Aorta (tissue), 5 donors: ENCODE data around the gene COL7A1. TPM values are rescaled to one million over a fixed set of nuclear protein-coding genes. Genes with fewer than 3 reads are reported as not detected.

Experiments
- ATAC-seq: fragments of 200-7000 bp; cut with Tn5 transposase; one replicate; pipeline ENCODE4 v1.9.1; 2022; ENCODE audit warnings: moderate library complexity; ENCODE audit not compliant: low FRiP score
- DNase-seq, 2 donors: peaks; one replicate each; pipeline ENCODE4 v3.0.0-alpha.2; 2020
- H3K27ac ChIP-seq, 2 donors: one replicate each; pipeline ENCODE4 v1.5.1; 2013; ENCODE audit warnings: low read length in 2 of 2, mild to moderate bottlenecking in 2 of 2, moderate library complexity in 2 of 2, control low read depth in 1 of 2, inconsistent platforms in 1 of 2, low read depth in 1 of 2
- H3K27me3 ChIP-seq, 2 donors: one replicate each; pipeline ENCODE4 v1.6.1; 2013; ENCODE audit warnings: control low read depth in 1 of 2, low read length in 1 of 2, mild to moderate bottlenecking in 1 of 2, moderate library complexity in 1 of 2; ENCODE audit not compliant: insufficient read depth in 2 of 2, control insufficient read depth in 1 of 2
- H3K36me3 ChIP-seq, 2 donors: one replicate each; pipeline ENCODE4 v1.6.1; 2013; ENCODE audit warnings: control low read depth in 1 of 2, low read length in 1 of 2, mild to moderate bottlenecking in 1 of 2; ENCODE audit not compliant: insufficient read depth in 2 of 2, control insufficient read depth in 1 of 2
- H3K4me1 ChIP-seq, 2 donors: one replicate each; pipeline ENCODE4 v1.6.1; 2013; ENCODE audit warnings: low read length in 2 of 2, control low read depth in 1 of 2, mild to moderate bottlenecking in 1 of 2, moderate library complexity in 1 of 2; ENCODE audit not compliant: insufficient read depth in 2 of 2, control insufficient read depth in 1 of 2
- H3K4me3 ChIP-seq, 2 donors: one replicate each; pipeline ENCODE4 v1.5.1; 2013; ENCODE audit warnings: low read length in 2 of 2, control low read depth in 1 of 2, mild to moderate bottlenecking in 1 of 2
- H3K9me3 ChIP-seq: one replicate; pipeline ENCODE4 v1.6.1; 2013; ENCODE audit warnings: mild to moderate bottlenecking, low read length; ENCODE audit not compliant: control insufficient read depth
- WGBS, 2 donors: extraction: QIAGEN DNeasy Blood & Tissue Kit; methylation state at CpG; one replicate each; pipeline ENCODE4 v1.1.7; 2013; 5-methylcytosine and 5-hydroxymethylcytosine counted together
- intact Hi-C, 2 donors: fragments of 100-400 bp; cut with DNase I; formaldehyde crosslinking; loops; one replicate each; pipeline versions ENCODE4 v1.14.2 to v1.15.0; 2022
- long read RNA-seq, 2 donors: library from polyadenylated mRNA; unstranded; transcript quantifications; one replicate each; pipeline ENCODE4 v2.0.0, GENCODE V29; 2020 to 2021
- polyA plus RNA-seq, 2 donors: library from polyadenylated mRNA; stranded (reverse); fragments of 200-250 nt; gene quantifications; one replicate each; pipeline ENCODE4 v1.2.3, GENCODE V29; 2013
- total RNA-seq, 2 donors: library from RNA; stranded (reverse); fragmentation: NEBNext Ultra II Directional; extraction: Animal tissue kit (Norgen Biotek cat#: 25700); gene quantifications; one replicate each; pipeline ENCODE4 v1.2.1, GENCODE V29; 2021
- donor health status: healthy with polysubstance abuse.
- donor health status: Bipolar disorder and iron deficiency.
- donor health status: DM: no; HTN: no; CAD: no.
- donor health status: DM: no; HTN: no; CAD: no.
- donor health status: DM: yes; HTN: yes; CAD: no.

COL7A1 gene
- total RNA-seq (1 to 10 TPM; 5.4 to 6.7 TPM), polyA plus RNA-seq (100 to 1,000 TPM in 1 of 2 donors, 1 to 10 TPM in 1; 3.9 to 217 TPM)
- long read RNA-seq, donor 1, partial matches to known transcripts: 4 of 4 reads
- long read RNA-seq, donor 1, other reads (novel, unspliced or antisense): 0 of 4 reads
- long read RNA-seq, donor 2, partial matches to known transcripts: 4 of 6 reads
- long read RNA-seq, donor 2, other reads (novel, unspliced or antisense): 2 of 6 reads

DNA sequence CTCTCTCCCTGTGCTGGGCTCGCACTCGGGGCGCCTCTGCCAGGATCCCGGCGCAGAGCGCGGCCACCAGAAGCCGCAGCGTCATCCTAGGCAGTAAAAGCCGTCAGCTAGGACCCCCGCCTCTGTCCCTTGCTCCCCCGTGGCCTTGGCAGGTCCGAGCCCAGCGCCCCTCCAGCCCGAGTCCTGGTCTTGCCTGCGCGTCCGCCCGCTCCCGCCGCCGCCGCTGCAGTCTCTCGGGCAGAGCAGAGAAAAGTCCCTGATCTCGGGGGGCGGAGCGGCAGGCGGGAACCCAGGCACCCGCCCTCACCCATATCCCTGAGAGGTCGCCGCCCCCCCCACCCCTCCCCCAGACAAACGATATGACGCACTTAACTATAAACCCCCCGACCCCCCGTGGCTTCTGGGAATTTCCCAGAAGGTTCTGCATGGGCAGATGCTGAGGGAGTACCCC is at the start of gene COL7A1:
COL7A1 (minus strand) TSS at position 255 of the 451 bp plus-strand sequence; CDS start at position 85, 170 bp downstream.
- peak within 1 kb of the TSS in 1 of 2 donors; percentile 17 for H3K4me3 ChIP-seq
- 2 to 4% methylated on average over 28 to 35 of the region's 35 CpGs for WGBS, 2 donors
- H3K36me3 ChIP-seq: no peaks in the 10 kb centered on the region
- DNase-seq (no peak), ATAC-seq (no peak)
- H3K27ac ChIP-seq: no peak within 1 kb of the TSS
- H3K4me1 ChIP-seq: no peaks in the 10 kb centered on the region
- H3K9me3 ChIP-seq: no peaks in the 10 kb centered on the region
- no peaks in the 10 kb centered on the region for H3K27me3 ChIP-seq
- intact Hi-C loops: loop anchor here (5.0 kb wide), 2 partner anchors 38 to 42 kb away; partner anchors contain the start of genes PFKFB4 (in 1 of the 2) and SLC26A6 (in 1 of the 2)

DNA sequence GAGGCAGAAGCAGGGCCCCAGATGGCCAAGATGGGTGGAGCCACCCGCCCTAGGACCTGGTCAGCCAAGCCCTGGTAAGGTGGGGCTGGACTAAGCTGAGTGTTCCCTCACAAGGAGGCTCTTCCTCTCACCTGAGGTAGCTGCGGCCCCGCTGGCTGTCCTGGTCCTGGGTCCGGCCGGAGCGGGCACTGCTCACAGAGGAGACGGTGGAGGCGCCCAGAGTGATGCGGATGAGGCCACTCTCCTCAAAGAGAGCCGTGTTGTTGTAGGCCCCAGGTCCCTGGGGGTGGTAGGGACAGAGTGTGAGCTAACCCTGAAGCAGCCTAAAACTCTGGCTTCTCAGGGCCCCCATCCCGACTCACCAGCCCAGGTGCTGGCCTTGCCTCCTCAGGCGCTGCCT is 47.5 kb upstream of the COL7A1 start:
- no peaks in the 10 kb centered on the region for H3K27me3 ChIP-seq
- no peak overlapping the region for H3K27ac ChIP-seq
- ATAC-seq (no peak), DNase-seq (no peak)
- intact Hi-C loops: no loop called here
- no peaks in the 10 kb centered on the region for H3K9me3 ChIP-seq
- H3K4me3 ChIP-seq: no peak overlapping the region
- WGBS, 2 donors: 90 to 92% methylated on average over 12 of the region's 12 CpGs
- H3K4me1 ChIP-seq: no peaks in the 10 kb centered on the region
- no peaks in the 10 kb centered on the region for H3K36me3 ChIP-seq

DNA sequence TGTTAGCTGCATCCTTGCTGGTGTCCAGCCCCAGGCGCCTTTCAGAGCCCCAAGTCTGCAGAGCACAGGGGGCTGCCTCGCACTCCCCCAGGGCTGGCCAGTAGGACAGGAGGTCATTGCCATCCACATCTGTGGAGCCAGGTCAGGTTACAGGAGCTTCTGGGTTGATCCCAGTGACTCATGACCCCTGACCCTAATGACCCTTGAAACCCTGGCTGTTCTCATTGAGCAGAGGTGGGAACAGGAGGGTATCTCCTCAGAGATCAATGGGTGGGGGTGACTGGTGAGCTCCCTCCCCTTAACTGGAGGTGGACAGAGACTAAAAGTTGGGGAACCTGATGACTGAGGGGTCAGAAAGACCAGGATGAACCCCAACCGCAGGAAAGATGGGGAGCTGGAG is 46.3 kb upstream of the COL7A1 start:
- intact Hi-C loops: no loop called here
- no peaks in the 10 kb centered on the region for H3K27me3 ChIP-seq
- no peaks in the 10 kb centered on the region for H3K4me1 ChIP-seq
- no peak overlapping the region for H3K4me3 ChIP-seq
- DNase-seq: no peak
- no peak overlapping the region for H3K27ac ChIP-seq
- H3K9me3 ChIP-seq: no peaks in the 10 kb centered on the region
- no peaks in the 10 kb centered on the region for H3K36me3 ChIP-seq
- no peak for ATAC-seq
- WGBS, 2 donors: 90 to 93% methylated on average over 3 of the region's 3 CpGs

DNA sequence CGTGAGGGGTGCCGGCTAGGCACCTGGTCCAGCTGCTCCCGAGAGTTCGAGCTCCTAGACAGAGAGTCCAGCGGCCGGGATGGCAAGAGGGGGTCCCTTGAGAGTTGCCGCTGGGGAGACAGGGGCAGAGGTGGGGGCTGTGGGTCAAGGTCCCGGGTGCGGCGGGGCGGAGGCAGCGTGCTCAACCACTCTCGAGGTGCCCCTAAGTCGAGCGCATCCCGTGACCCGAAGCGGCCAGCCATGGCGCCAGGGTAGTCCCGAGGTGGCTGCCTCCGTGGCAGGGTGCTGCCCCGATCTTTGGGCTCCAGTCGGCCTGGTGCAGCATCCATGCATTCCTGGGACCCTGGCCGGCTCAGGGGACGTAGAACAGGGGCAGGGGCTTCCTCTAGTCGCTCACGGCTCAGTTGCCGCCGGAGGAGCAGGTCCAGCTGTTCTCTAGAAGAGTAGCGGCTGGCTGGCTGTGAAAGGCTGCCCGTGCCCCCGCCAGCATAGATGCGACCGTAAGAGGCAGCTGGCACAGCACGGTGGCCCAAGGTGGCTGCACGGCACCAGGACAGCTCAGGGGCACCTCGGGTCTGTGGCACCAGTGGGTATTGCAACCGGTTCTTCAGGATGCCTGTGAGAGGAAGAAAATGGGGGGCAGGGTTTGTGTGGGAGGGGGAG is 44.9 kb upstream of the COL7A1 start:
- no peaks in the 10 kb centered on the region for H3K9me3 ChIP-seq
- H3K27ac ChIP-seq: no peak overlapping the region
- 92 to 93% methylated on average over 37 to 38 of the region's 38 CpGs for WGBS, 2 donors
- H3K4me3 ChIP-seq: no peak overlapping the region
- H3K27me3 ChIP-seq: no peaks in the 10 kb centered on the region
- ATAC-seq (no peak), DNase-seq (no peak)
- intact Hi-C loops: loop anchor here in 1 of 2 donors (5.0 to 10.0 kb wide), 2 partner anchors 43 to 175 kb away; partner anchors contain the start of gene COL7A1
- H3K36me3 ChIP-seq: no peaks in the 10 kb centered on the region
- no peaks in the 10 kb centered on the region for H3K4me1 ChIP-seq

DNA sequence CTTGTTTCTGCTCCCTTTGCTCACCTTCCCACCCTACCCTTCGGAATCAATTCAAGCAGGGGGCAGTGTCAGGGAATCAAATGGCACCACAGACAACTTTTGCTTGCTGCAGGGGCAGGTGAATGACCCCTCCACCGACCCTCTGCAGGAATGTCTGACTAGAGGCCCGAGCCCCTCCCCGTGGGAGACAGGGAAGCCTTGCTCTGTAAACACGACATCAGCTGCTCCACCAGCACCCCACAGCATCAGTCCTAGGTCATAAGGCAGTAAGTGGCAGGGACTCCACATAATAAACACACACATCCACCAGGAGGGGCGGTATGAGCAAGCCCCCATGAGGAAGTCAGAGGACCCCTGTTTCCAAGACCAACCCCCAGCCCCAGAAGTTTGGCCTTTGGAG is 42.2 kb upstream of the COL7A1 start:
- intact Hi-C loops: loop anchor here in 1 of 2 donors (5.0 to 10.0 kb wide), 2 partner anchors 40 to 173 kb away; partner anchors contain the start of gene COL7A1
- Histone ChIP-seq H3K4me3 (no peak overlapping the region), H3K27ac (no peak overlapping the region), H3K27me3 (no peaks in the 10 kb centered on the region), H3K4me1 (no peaks in the 10 kb centered on the region), H3K36me3 (no peaks in the 10 kb centered on the region), H3K9me3 (no peaks in the 10 kb centered on the region)
- DNase-seq (no peak), ATAC-seq (no peak)
- WGBS, 2 donors: 67 to 71% methylated on average over 6 of the region's 6 CpGs

DNA sequence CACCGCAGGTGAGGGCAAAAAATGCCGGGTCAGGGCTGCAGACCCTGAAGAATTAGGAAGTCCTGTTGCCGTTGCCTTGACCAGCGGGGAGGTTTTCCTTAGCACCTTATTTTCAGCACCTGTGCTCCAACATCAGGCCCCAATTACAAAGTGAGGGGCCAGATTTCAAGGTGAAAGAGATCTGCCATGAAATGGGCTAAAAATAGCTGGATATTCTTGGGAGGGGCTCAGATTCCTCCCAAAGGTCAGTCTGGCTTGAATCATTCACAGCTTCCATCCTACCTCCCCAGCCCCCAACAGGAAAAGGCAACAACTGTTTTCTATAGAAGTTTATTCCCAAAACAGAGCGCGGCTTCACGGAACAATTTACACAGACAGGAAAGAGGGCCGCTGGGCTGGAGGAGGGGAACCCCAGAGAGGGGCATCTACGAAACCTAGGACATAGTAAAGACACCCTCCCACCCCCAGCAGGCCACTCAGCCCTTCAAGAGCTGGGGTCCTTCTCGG is 41.1 kb upstream of the COL7A1 start:
- H3K27ac ChIP-seq: no peak overlapping the region
- no peaks in the 10 kb centered on the region for H3K27me3 ChIP-seq
- intact Hi-C loops: loop anchor here in 1 of 2 donors (1.0 to 10.0 kb wide), 3 partner anchors 18 to 171 kb away; partner anchors contain the start of gene COL7A1
- H3K4me1 ChIP-seq: no peaks in the 10 kb centered on the region
- peak overlapping the region in 1 of 2 donors; percentile 33 for H3K4me3 ChIP-seq
- H3K9me3 ChIP-seq: no peaks in the 10 kb centered on the region
- ATAC-seq (no peak), DNase-seq (no peak)
- H3K36me3 ChIP-seq: no peaks in the 10 kb centered on the region
- WGBS, 2 donors: 59 to 62% methylated on average over 10 of the region's 10 CpGs

DNA sequence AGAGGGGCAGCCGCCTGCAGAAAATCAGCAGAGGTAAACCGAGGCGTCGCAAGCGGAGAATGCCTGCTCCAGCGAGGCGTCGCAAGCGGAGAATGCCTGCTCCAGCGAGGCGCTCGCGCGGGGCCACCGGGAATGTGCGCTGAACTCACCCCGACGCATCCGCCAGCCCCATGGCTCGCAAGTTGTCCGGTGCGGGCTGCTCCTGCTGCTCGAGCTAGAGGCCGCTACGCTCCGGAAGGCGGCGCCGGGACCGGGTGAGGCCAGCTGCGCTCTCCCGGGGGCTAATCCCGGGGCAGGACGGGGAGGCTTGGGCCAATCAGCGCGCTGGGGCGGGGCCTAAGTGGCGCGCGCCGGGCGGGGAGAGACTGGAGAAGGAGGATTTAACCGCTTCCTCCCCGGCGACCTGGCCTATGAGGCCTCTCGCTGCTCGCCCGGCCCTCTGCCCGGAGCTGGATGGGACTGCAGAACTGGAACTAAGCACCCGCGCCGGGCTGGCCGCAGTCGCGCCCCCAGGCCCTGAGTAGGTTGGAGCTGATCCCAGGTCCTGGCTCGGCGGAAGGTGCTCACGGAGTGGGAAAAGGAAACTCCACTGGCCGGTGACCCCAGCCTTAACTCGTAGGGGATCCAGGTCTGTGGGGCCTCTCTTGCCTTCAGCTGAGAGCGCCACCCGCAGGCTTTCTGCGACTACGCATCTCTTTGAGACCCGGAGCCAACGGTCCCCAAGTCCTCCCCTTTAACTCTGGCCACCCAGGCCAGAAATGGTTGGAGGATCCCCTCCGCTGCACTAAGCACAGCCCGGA is 40.3 kb upstream of the COL7A1 start, which contains the start of gene SLC26A6:
SLC26A6 (minus strand) TSS at position 240 of the 800 bp plus-strand sequence; CDS start at position 172, 68 bp downstream.
- intact Hi-C loops: loop anchor here in 1 of 2 donors (1.0 to 10.0 kb wide), 5 partner anchors 17 to 171 kb away; partner anchors contain the start of gene COL7A1

DNA sequence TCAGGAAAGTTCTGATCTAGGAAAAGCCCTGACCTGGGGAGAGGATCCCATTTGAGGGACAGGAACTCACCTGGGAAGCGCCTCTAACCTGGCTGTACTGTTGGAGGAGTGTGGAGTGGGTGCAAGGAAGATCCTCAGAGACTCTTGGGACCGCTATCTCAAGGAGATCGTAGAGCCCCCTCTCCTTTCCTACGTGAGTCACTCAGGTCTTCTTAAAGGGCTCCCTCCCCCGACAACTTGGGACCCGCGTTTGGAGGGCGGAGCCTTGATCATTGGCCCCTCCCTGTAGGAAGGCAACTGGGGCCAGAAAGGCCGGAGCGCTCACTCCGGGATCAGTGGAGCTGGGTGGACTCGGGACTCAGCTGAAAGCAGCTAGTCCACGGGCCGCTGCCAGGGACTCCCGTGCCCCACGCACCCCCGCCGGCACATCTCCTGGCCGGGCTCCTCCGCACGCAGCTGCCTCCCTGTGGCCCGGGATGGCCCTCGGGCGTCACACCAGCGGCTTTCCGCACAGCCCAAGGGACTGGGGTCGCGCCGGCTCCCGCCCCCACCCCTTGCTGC is 39.6 kb upstream of the COL7A1 start:
- H3K27ac ChIP-seq: peak overlapping the region in 1 of 2 donors; percentile 65
- peak; percentile 75 to 90 for DNase-seq
- 2% methylated on average over 30 of the region's 30 CpGs for WGBS, 2 donors
- no peaks in the 10 kb centered on the region for H3K9me3 ChIP-seq
- intact Hi-C loops: loop anchor here in 1 of 2 donors (1.0 to 10.0 kb wide), 4 partner anchors 16 to 170 kb away; partner anchors contain the start of gene COL7A1
- H3K36me3 ChIP-seq: peaks cover 0 to 4% of the 10 kb centered on the region in 2 donors
- no peaks in the 10 kb centered on the region for H3K4me1 ChIP-seq
- H3K4me3 ChIP-seq: peak overlapping the region; percentile 73 to 86
- H3K27me3 ChIP-seq: no peaks in the 10 kb centered on the region
- ATAC-seq: peak; percentile 55

More for the DNA sequence above, 40.3 kb upstream of the COL7A1 start, which contains the start of gene SLC26A6:
- Histone ChIP-seq H3K9me3 (no peaks in the 10 kb centered on the region), H3K27ac (peak within 1 kb of the TSS in 1 of 2 donors; percentile 65), H3K4me3 (peak within 1 kb of the TSS; percentile 73 to 86), H3K4me1 (no peaks in the 10 kb centered on the region), H3K27me3 (no peaks in the 10 kb centered on the region), H3K36me3 (peaks cover 0 to 3% of the 10 kb centered on the region in 2 donors)
- WGBS, 2 donors: 0% methylated on average over 64 to 68 of the region's 68 CpGs
- peak; percentile 98 to 99 for DNase-seq
- ATAC-seq: peak; percentile 99
